Right kidney (tissue), 1 donor: Measurements from ENCODE around the gene CALML5.

ENCODE experiments used
- DNase-seq: peaks from one replicate; pipeline ENCODE4 v3.0.0-alpha.2; 2016

Gene CALML5

GRCh38 chr10:5500162-5500670, 846 bp upstream of the CALML5 start:
- DNase-seq = no peak

- DNase-seq = no peak
Measured at GRCh38 chr10:5498791-5499492, 428 bp downstream of the CALML5 start.

- no peak for DNase-seq
Measured at GRCh38 chr10:5497948-5498730, 1.2 kb downstream of the CALML5 start.

GRCh38 chr10:5497289-5497688, 2.1 kb downstream of the CALML5 start:
- DNase-seq = no peak

- DNase-seq = no peak
Measured at GRCh38 chr10:5496261-5497250, 2.8 kb downstream of the CALML5 start.

GRCh38 chr10:5494611-5495010, 4.8 kb downstream of the CALML5 start:
- no peak for DNase-seq

- DNase-seq = no peak
Measured at GRCh38 chr10:5493691-5494090, 5.7 kb downstream of the CALML5 start.

- no peak for DNase-seq
Measured at GRCh38 chr10:5492929-5493576, 6.3 kb downstream of the CALML5 start.

GRCh38 chr10:5492322-5492855, 7.0 kb downstream of the CALML5 start:
- no peak for DNase-seq

- no peak for DNase-seq
Measured at GRCh38 chr10:5491477-5491876, 7.9 kb downstream of the CALML5 start.

- no peak for DNase-seq
Measured at GRCh38 chr10:5490698-5491464, 8.5 kb downstream of the CALML5 start.

- no peak for DNase-seq
Measured at GRCh38 chr10:5490032-5490431, 9.3 kb downstream of the CALML5 start.

- DNase-seq = no peak
Measured at GRCh38 chr10:5488272-5489161, 10.9 kb downstream of the CALML5 start.

- DNase-seq = no peak
Measured at GRCh38 chr10:5486853-5487235, 12.5 kb downstream of the CALML5 start.

GRCh38 chr10:5485948-5486852, 13.2 kb downstream of the CALML5 start:
- DNase-seq = no peak

- DNase-seq = no peak
Measured at GRCh38 chr10:5485290-5485689, 14.1 kb downstream of the CALML5 start.

GRCh38 chr10:5484205-5484604, 15.2 kb downstream of the CALML5 start:
- DNase-seq = no peak

GRCh38 chr10:5482016-5482415, 17.4 kb downstream of the CALML5 start:
- DNase-seq = no peak

GRCh38 chr10:5481121-5481520, 18.2 kb downstream of the CALML5 start:
- DNase-seq = no peak
